Measurements from ENCODE around the gene IL31RA. TPM values are rescaled to one million over a fixed set of nuclear protein-coding genes. Genes with fewer than 3 reads are reported as not detected.

Gene IL31RA
- total and polyA plus RNA-seq, 9 donors = 0.15 to 0.67 (median 0.24) TPM; not detected in 2

GRCh38 chr5:55869847-55870246 lies 18.7 kb downstream of the IL31RA start:
- H3K4me3 ChIP-seq = no peak overlapping the region
- TF ChIP-seq CTCF (IDR thresholded peaks at IDR 0.05) (no peak), POLR2A (IDR thresholded peaks at IDR 0.05) (no peak), EP300 (IDR thresholded peaks at IDR 0.05) (no peak)
- H3K27ac ChIP-seq = no peak overlapping the region
- no peak for DNase-seq
- H3K27me3 ChIP-seq = no peaks in the 10 kb centered on the region
- no peaks in the 10 kb centered on the region for H3K36me3 ChIP-seq
- no peaks in the 10 kb centered on the region for H3K9me3 ChIP-seq
- 79 to 89% (median 84%) methylated on average over 4 of the region's 4 CpGs for WGBS, 3 donors
- H3K4me1 ChIP-seq (ENCODE audit: insufficient read depth) = no peaks in the 10 kb centered on the region
- intact Hi-C loops (cut with DNase I) = no loop called here

GRCh38 chr5:55873234-55873633 lies 22.1 kb downstream of the IL31RA start:
- Histone ChIP-seq H3K36me3 (no peaks in the 10 kb centered on the region), H3K27ac (no peak overlapping the region), H3K9me3 (no peaks in the 10 kb centered on the region), H3K4me1 (ENCODE audit: insufficient read depth) (no peaks in the 10 kb centered on the region), H3K4me3 (no peak overlapping the region), H3K27me3 (no peaks in the 10 kb centered on the region)
- TF ChIP-seq POLR2A (IDR thresholded peaks at IDR 0.05) (no peak), EP300 (IDR thresholded peaks at IDR 0.05) (no peak), CTCF (IDR thresholded peaks at IDR 0.05) (no peak)
- intact Hi-C loops (cut with DNase I) = no loop called here
- DNase-seq = no peak

- intact Hi-C loops (cut with DNase I) = no loop called here
Measured at GRCh38 chr5:55877655-55878054, 26.5 kb downstream of the IL31RA start.

GRCh38 chr5:55880453-55880852 lies 29.3 kb downstream of the IL31RA start:
- H3K4me1 ChIP-seq (ENCODE audit: insufficient read depth) = no peaks in the 10 kb centered on the region
- no peaks in the 10 kb centered on the region for H3K9me3 ChIP-seq
- intact Hi-C loops (cut with DNase I) = no loop called here
- no peaks in the 10 kb centered on the region for H3K27me3 ChIP-seq
- H3K36me3 ChIP-seq = no peaks in the 10 kb centered on the region
- DNase-seq = no peak
- TF ChIP-seq CTCF (IDR thresholded peaks at IDR 0.05) = no peak
- TF ChIP-seq EP300 (IDR thresholded peaks at IDR 0.05) = no peak
- no peak for TF ChIP-seq POLR2A (IDR thresholded peaks at IDR 0.05)
- H3K4me3 ChIP-seq = no peak overlapping the region
- H3K27ac ChIP-seq = no peak overlapping the region

More at GRCh38 chr5:55877655-55878054, 26.5 kb downstream of the IL31RA start:
- no peak for TF ChIP-seq EP300 (IDR thresholded peaks at IDR 0.05)
- no peak for TF ChIP-seq CTCF (IDR thresholded peaks at IDR 0.05)
- no peak for TF ChIP-seq POLR2A (IDR thresholded peaks at IDR 0.05)
- H3K36me3 ChIP-seq = no peaks in the 10 kb centered on the region
- no peaks in the 10 kb centered on the region for H3K4me1 ChIP-seq (ENCODE audit: insufficient read depth)
- H3K27me3 ChIP-seq = no peaks in the 10 kb centered on the region
- no peak overlapping the region for H3K4me3 ChIP-seq
- DNase-seq = no peak
- no peak overlapping the region for H3K27ac ChIP-seq
- no peaks in the 10 kb centered on the region for H3K9me3 ChIP-seq

- intact Hi-C loops (cut with DNase I) = no loop called here
- Histone ChIP-seq H3K4me1 (ENCODE audit: insufficient read depth) (no peaks in the 10 kb centered on the region), H3K4me3 (no peak overlapping the region), H3K27me3 (no peaks in the 10 kb centered on the region), H3K36me3 (no peaks in the 10 kb centered on the region), H3K9me3 (no peaks in the 10 kb centered on the region), H3K27ac (no peak overlapping the region)
- TF ChIP-seq EP300 (IDR thresholded peaks at IDR 0.05) = no peak
- no peak for TF ChIP-seq POLR2A (IDR thresholded peaks at IDR 0.05)
- no peak for DNase-seq
- 86 to 91% (median 90%) methylated on average over 9 of the region's 9 CpGs for WGBS, 3 donors
Measured at GRCh38 chr5:55885359-55885758, 34.2 kb downstream of the IL31RA start.
